ENCODE data around the gene FAHD2A. TPM values are rescaled to one million over a fixed set of nuclear protein-coding genes. Genes with fewer than 3 reads are reported as not detected.
A peak's percentile ranks its signal among the peaks of the same experiment; 100 is the strongest.

FAHD2A gene
- total and polyA plus RNA-seq, 2 of the 8 experiments (the other 6 are each of a cell fraction or from before 2014, with no cell fraction given): 24.2 to 26.7 TPM

DNA sequence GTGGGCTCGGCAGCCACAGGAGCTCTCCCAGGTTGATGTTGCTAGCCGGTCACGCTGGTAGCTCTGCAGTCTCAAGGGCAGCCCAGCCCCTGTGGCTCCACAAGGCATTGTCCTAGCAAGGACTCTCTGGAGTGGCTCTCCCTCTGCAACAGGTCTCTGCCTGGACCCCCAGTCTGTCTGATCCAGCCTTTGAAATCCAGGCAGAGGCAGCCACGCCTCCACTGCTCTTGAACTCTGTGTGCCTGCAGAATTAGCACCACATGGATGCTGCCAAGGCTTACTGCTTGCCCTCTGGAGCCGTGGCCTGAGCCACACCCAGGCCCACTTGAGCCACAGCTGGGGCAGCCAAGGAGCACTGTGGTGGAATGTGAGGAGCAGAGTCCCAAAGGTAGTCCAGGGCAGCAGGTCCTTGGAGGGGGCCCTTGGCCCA is 43.0 kb upstream of the FAHD2A start:
- CTCF ChIA-PET (ENCODE audit: partially characterized antibody): no interaction called here
- no peaks in the 10 kb centered on the region for H3K4me1 ChIP-seq (replicated peaks in 1 of 4; ENCODE audit: control insufficient read depth in 3 of 4, insufficient read depth in 4 of 4, low read length in 3 of 4)
- no peak overlapping the region for H4K5ac ChIP-seq (ENCODE audit: insufficient read length, low read depth, low read length)
- no peak overlapping the region for H2BK15ac ChIP-seq (ENCODE audit: low read length)
- no peak overlapping the region for H3K4ac ChIP-seq (replicated peaks; ENCODE audit: insufficient read length, low read depth, low read length)
- H4K20me1 ChIP-seq (replicated peaks in 1 of 2; ENCODE audit: control insufficient read depth in 1 of 2, insufficient read depth in 2 of 2, low read length in 2 of 2): no peaks in the 10 kb centered on the region
- no peak overlapping the region for H2BK20ac ChIP-seq (ENCODE audit: low read length)
- no peak overlapping the region for H4K8ac ChIP-seq (ENCODE audit: extremely low read depth, insufficient read depth, low read length)
- DNase-seq (ENCODE audit: low read depth in 1 of 2, low spot score in 2 of 2) (peak in 1 of 2 experiments; percentile 22), FAIRE-seq (no peak)
- no peak overlapping the region for H3K9ac ChIP-seq (replicated peaks in 1 of 4; ENCODE audit: extremely low read depth in 1 of 4, low read depth in 3 of 4, low read length in 3 of 4)
- H2AFZ ChIP-seq (ENCODE audit: low read length): no peak overlapping the region
- H3K18ac ChIP-seq (ENCODE audit: extremely low read depth, low read length): no peak overlapping the region
- H2BK120ac ChIP-seq (replicated peaks; ENCODE audit: low read depth, low read length): no peak overlapping the region
- no peak overlapping the region for H2BK5ac ChIP-seq (ENCODE audit: low read depth, low read length)
- no peak overlapping the region for H2BK12ac ChIP-seq (ENCODE audit: low read depth, low read length)
- POLR2A ChIA-PET (ENCODE audit: partially characterized antibody): no interaction called here
- H3K9me3 ChIP-seq (ENCODE audit: insufficient read depth in 2 of 2, low read depth in 1 of 2, low read length in 1 of 2): peaks cover 60 to 78% of the 10 kb centered on the region in 2 experiments
- no peak overlapping the region for H3K56ac ChIP-seq (replicated peaks; ENCODE audit: insufficient read length, low read depth, low read length)
- no peak overlapping the region for H4K91ac ChIP-seq (replicated peaks; ENCODE audit: insufficient read length, low read length)
- H3K27ac ChIP-seq (ENCODE audit: low read depth, low read length): no peak overlapping the region
- no peak overlapping the region for H3K4me3 ChIP-seq (ENCODE audit: extremely low read depth in 1 of 4, insufficient read depth in 2 of 4, low read depth in 3 of 4, low read length in 4 of 4)
- H3K23ac ChIP-seq (ENCODE audit: insufficient read length): no peak overlapping the region
- no peak overlapping the region for H3K14ac ChIP-seq (ENCODE audit: insufficient read length)
- WGBS, 2 experiments (ENCODE audit: extremely low coverage in 1 of 2, insufficient coverage in 1 of 2, insufficient read length in 1 of 2, insufficient replicate concordance in 2 of 2, low coverage in 1 of 2, low lambda C conversion rate in 2 of 2, missing lambda C conversion rate in 1 of 2): 69% methylated on average over 5 of the region's 5 CpGs; no CpG with 5 or more reads in 1 of the 2 experiments
- no peaks in the 10 kb centered on the region for H3K79me1 ChIP-seq (ENCODE audit: low read depth, low read length)
- H3K79me2 ChIP-seq (ENCODE audit: control insufficient read depth in 1 of 2, insufficient read depth in 2 of 2, low read length in 2 of 2): no peaks in the 10 kb centered on the region
- H3K27me3 ChIP-seq (replicated peaks in 1 of 4; ENCODE audit: control insufficient read depth in 3 of 4, extremely low read depth in 1 of 4, insufficient read depth in 3 of 4, low read length in 3 of 4): peaks cover 0 to under 1% (median 0%) of the 10 kb centered on the region in 4 experiments; a peak in 2 of 7 replicates
- H3K36me3 ChIP-seq (ENCODE audit: control insufficient read depth in 2 of 4, insufficient read depth in 4 of 4, low read length in 3 of 4): no peaks in the 10 kb centered on the region
- H3K4me2 ChIP-seq (ENCODE audit: insufficient read depth in 1 of 2, low read depth in 2 of 2, low read length in 2 of 2): no peak overlapping the region
- no peak overlapping the region for H2AK5ac ChIP-seq (ENCODE audit: low read depth, low read length)
- H3K23me2 ChIP-seq (ENCODE audit: low read depth, low read length): no peaks in the 10 kb centered on the region
- TF ChIP-seq POLR2AphosphoS5 (IDR thresholded peaks at IDR 0.05; ENCODE audit: low read depth, low read length) (no peak), TCF12 (IDR thresholded peaks at IDR 0.05; ENCODE audit: low read depth, low read length) (no peak), TAF1 (IDR thresholded peaks at IDR 0.05; ENCODE audit: low read depth, low read length) (no peak), BACH1 (IDR thresholded peaks at IDR 0.05; ENCODE audit: low read length) (no peak), BRCA1 (IDR thresholded peaks at IDR 0.05; ENCODE audit: low read depth, low read length) (no peak), ZNF274 (IDR thresholded peaks at IDR 0.05; ENCODE audit: borderline replicate concordance, extremely low read depth, low read length) (no peak), KDM1A (IDR thresholded peaks at IDR 0.05; ENCODE audit: borderline replicate concordance, low read length) (no peak), ATF3 (IDR thresholded peaks at IDR 0.05; ENCODE audit: insufficient read depth, low read depth, low read length) (no peak), KDM4A (IDR thresholded peaks at IDR 0.05; ENCODE audit: low read depth, low read length, severe bottlenecking) (no peak), EGR1 (IDR thresholded peaks at IDR 0.05; ENCODE audit: borderline replicate concordance, low read depth, low read length) (no peak), SAP30 (IDR thresholded peaks at IDR 0.05; ENCODE audit: insufficient read depth, insufficient replicate concordance, low read length) (no peak), JUN (IDR thresholded peaks at IDR 0.05; ENCODE audit: low read depth, low read length) (no peak)
- TF ChIP-seq, protein P1, sequence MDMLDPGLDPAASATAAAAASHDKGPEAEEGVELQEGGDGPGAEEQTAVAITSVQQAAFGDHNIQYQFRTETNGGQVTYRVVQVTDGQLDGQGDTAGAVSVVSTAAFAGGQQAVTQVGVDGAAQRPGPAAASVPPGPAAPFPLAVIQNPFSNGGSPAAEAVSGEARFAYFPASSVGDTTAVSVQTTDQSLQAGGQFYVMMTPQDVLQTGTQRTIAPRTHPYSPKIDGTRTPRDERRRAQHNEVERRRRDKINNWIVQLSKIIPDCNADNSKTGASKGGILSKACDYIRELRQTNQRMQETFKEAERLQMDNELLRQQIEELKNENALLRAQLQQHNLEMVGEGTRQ (IDR thresholded peaks at IDR 0.05; ENCODE audit: low read length): no peak
